ENCODE measurements around the gene PIM2.

- TF ChIP-seq, protein P1, sequence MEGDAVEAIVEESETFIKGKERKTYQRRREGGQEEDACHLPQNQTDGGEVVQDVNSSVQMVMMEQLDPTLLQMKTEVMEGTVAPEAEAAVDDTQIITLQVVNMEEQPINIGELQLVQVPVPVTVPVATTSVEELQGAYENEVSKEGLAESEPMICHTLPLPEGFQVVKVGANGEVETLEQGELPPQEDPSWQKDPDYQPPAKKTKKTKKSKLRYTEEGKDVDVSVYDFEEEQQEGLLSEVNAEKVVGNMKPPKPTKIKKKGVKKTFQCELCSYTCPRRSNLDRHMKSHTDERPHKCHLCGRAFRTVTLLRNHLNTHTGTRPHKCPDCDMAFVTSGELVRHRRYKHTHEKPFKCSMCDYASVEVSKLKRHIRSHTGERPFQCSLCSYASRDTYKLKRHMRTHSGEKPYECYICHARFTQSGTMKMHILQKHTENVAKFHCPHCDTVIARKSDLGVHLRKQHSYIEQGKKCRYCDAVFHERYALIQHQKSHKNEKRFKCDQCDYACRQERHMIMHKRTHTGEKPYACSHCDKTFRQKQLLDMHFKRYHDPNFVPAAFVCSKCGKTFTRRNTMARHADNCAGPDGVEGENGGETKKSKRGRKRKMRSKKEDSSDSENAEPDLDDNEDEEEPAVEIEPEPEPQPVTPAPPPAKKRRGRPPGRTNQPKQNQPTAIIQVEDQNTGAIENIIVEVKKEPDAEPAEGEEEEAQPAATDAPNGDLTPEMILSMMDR (IDR thresholded peaks at IDR 0.05; ENCODE audit: low read length) = no peak
- no peak for TF ChIP-seq EZH2 (optimal IDR thresholded peaks at IDR 0.05; ENCODE audit: low read depth, low read length)
- TF ChIP-seq EZH2phosphoT487 (IDR thresholded peaks at IDR 0.05; ENCODE audit: low read length) = no peak
Measured at GRCh38 chrX:48918301-48918642, 552 bp downstream of the PIM2 start.

Measured in MM.1S (cell line).